Measurements from ENCODE around the gene SPEM1.

The SPEM1 gene, protein sequence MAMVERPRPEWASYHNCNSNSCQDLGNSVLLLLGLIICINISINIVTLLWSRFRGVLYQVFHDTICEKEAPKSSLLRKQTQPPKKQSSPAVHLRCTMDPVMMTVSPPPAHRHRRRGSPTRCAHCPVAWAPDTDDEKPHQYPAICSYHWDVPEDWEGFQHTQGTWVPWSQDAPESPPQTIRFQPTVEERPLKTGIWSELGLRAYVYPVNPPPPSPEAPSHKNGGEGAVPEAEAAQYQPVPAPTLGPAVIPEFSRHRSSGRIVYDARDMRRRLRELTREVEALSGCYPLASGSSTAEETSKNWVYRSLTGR

GRCh38 chr17:7419819-7420610 is at the start of gene SPEM1:
Gene SPEM1 (plus strand): TSS chr17:7420324. CDS start chr17:7420385, 61 bp downstream.
- in situ Hi-C loops (cut with MboI; ENCODE audit: low sequenced_read_pairs): no loop called here

DNA sequence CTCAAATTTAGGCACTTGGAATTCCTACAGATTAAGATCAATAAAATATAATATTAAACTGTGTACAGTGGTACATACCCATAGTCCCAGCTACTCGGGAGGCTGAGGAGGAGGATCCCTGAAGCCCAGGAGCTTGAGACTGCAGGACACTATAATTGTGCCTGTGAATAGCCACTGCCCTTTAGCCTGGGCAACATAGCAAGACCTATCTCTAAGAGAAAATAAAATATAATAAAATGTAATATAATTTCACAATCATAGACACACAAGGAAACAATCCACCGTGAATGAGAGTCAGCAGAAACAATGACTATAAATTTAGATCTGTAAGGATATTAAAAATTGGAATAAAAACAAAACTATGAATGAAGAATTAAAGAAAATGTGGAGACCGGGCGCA is 49.3 kb upstream of the SPEM1 start:
- in situ Hi-C loops (cut with MboI; ENCODE audit: low sequenced_read_pairs): no loop called here

- in situ Hi-C loops (cut with MboI; ENCODE audit: low sequenced_read_pairs): no loop called here
Observed at GRCh38 chr17:7374353-7374752, 45.8 kb upstream of the SPEM1 start.

DNA sequence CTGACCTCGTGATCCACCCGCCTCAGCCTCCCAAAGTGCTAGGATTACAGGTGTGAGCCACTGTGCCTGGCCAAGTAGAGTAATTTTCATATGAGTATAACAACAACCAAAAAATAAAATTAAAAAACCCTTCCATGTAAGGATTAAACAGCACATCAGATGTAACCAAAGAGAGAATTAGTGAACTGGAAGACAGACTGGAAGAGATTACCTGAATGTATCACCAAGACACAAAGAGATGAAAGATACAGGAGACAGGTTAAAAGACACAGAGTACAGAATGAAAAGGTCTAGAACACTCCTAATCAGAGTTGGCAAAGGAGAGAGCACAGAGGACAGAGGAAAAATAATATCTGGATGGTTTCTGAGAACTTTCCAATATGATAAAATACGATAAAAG is 41.0 kb upstream of the SPEM1 start:
- in situ Hi-C loops (cut with MboI; ENCODE audit: low sequenced_read_pairs): no loop called here

DNA sequence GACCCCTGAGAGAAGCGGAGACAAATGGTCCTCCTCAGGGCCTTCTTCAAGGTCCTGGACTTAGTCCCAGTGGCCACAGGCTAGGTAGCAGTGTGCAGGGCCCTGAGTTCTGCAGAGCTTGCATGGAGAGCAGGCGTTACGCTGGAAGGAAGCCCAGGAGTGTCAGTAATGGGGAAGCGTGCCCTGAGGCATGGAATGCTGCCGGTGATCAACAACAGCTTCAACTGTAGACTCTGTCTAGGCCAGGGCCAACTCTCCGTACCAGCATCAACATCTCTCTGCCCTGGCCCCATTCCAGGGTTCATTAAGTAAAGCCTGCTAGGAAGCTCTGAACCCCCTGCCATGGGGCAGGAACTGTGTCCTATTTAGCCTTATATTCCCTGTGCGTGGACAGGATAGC is 39.8 kb upstream of the SPEM1 start:
- in situ Hi-C loops (cut with MboI; ENCODE audit: low sequenced_read_pairs): no loop called here

DNA sequence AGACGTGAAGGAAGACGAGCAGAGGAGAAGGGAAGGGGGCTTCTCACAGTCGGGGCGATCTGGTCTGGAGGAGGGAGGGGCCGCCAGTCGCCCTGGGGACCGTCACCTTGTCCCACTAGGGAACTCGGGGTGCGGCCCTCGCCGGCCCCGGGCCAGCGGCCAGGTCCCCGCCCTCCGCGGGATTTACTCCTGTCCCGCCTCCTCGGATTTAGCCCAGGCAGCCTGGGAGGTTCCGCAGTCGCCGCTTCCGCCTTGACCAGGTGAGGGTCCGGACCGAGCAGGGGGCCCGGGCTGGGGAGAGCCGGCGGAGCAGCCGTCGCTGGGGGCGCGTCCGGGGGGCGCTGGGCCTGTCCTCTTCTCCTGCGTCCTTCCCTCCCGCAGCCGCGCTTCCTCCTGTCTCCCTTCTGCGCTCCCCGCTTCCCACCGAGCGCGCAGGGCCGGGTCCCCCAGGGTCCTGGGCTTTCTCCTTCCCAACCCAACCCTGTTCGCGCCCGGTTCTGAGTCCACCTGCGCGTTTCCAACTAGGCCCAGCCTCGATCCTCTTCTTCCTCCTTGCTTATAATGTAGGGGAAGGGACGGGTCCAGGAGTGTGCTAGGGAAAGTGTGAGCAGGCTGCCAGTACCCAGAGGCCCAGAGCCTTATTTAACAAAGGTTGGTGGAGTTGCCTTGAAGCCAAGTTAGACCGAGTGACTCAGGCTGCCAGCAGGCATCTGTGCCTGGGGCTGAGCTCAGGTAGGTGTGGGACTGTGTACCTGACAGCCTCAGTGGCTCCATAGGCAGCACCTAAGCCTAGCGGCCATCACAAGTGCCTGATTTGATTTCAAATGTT is 39.1 kb upstream of the SPEM1 start, which contains the start of gene TNK1:
Gene TNK1 (plus strand): TSS at position 235 of the 829 bp plus-strand sequence. CDS start 1,838 bp downstream, outside the sequence.
- in situ Hi-C loops (cut with MboI; ENCODE audit: low sequenced_read_pairs): no loop called here

DNA sequence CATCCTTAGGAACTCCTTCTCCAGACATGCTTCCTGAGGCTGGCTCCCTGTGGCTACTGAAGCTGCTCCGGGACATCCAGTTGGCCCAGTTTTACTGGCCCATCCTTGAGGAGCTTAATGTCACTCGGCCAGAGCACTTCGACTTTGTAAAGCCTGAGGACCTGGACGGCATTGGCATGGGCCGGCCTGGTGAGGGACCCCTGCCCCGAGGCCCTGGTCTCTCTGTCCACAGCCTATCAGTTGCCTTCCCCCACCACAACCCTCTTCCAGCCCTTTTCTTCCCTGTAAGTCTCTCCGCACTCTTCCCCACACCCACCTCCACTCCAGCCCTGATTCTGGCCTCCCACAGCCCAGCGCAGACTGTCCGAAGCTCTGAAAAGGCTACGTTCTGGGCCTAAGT is 37.2 kb upstream of the SPEM1 start:
- in situ Hi-C loops (cut with MboI; ENCODE audit: low sequenced_read_pairs): no loop called here

DNA sequence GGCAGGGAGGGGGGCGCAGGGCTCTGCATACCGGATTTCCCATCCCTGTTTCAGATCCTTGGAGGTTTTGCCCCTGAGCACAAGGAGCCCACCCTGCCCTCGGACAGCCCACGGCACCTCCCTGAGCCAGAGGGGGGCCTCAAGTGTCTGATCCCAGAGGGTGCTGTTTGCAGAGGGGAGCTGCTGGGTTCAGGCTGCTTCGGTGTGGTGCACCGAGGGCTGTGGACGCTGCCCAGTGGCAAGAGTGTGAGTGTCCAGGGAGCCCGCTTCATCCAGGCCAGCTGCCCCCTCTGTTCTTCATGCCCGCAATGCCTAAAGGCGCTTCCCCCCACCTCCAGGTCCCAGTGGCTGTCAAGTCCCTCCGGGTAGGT is 36.8 kb upstream of the SPEM1 start:
- in situ Hi-C loops (cut with MboI; ENCODE audit: low sequenced_read_pairs): no loop called here

DNA sequence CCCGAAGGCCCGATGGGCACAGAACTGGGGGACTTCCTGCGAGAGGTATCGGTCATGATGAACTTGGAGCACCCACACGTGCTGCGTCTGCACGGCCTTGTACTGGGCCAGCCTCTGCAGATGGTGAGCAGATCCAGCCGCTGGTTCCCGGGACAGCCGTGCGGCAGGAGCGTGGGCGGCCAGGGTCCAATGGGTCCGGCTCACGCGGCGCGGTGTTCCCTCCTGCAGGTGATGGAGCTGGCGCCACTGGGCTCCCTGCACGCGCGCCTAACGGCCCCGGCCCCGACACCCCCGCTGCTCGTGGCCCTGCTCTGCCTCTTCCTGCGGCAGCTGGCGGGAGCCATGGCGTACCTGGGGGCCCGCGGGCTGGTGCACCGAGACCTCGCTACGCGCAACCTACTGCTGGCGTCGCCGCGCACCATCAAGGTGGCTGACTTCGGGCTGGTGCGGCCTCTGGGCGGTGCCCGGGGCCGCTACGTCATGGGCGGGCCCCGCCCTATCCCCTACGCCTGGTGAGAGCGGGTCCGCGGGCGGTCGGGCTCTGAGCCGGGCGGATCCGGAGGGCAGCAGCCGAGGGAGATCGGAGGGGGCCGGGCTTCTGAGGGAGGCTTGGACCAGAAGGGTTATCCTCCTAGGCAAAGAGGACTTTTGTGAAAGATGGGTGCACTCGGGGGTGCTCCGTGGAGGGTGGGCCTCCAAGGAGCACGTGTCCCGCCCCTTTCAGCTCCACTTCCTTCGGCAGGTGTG is 36.2 kb upstream of the SPEM1 start:
- in situ Hi-C loops (cut with MboI; ENCODE audit: low sequenced_read_pairs): no loop called here

GRCh38 chr17:7384489-7385081 is 35.5 kb upstream of the SPEM1 start:
- in situ Hi-C loops (cut with MboI; ENCODE audit: low sequenced_read_pairs): no loop called here

- in situ Hi-C loops (cut with MboI; ENCODE audit: low sequenced_read_pairs): no loop called here
Observed at GRCh38 chr17:7388856-7389255, 31.3 kb upstream of the SPEM1 start.

DNA sequence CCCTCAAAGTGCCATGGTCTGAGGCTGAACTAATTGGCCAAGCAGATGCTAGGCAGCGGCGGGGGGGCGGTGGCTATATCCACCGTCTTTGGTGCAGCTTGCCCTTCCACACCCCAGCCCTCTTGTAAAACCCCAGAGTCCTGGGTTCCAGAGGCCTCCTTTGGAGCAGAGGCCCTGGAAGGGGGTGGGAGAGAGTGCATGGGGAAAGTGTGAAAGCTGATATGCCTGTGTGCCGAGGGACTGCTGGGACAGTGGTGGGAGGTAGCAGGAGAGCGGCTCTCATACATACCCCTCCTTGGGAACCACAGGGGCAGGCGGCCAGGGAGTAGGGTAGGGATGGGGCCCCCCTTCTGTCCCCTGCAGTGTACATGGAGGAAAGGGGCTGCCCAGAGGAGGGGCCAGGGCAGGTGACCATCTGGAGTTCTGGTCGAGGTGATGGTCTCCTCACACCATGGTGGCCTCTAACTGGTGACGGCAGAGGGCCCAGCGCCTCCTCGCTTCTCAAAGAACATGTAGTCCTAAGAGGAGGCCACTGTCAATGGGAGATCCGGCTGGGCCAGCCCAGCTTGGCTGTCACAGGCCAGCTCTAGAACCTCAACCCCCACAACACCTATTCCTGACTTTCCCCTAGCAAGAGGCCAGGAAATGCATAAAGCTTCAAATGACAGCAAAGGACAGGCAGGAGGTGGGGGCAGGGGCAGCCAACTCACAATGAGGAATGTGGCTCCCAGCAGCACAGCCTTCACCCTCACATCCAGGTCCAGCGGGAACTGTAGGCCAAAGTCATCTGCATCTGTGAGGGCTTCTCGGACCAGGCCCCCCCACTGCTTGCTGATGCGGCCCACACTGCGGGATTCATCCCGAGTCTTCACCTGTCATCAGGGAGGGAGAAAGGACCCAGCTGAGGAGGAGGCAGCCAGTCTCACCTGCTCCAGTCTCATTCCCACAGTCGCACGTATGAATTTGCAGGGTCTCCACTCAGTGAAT is 29.9 kb upstream of the SPEM1 start:
- in situ Hi-C loops (cut with MboI; ENCODE audit: low sequenced_read_pairs): no loop called here

DNA sequence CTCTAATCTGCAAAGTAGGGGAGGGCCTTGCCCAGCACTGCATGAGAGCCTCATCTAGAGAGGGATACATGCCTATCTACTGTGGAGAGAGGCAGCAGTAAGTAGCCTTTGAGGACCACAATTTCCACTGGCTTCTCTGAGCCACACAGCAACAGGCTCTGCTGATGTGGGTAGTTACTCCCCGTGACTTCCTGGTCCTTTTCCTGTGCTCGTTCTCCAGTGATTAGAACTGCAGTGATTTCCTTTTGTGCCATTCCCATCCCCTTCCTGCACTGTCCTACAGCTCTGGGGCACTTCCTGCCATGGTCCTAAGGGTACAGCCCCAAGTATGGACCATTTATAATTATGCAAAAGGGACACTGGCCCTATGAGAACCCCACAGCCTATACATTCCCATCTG is 28.8 kb upstream of the SPEM1 start:
- in situ Hi-C loops (cut with MboI; ENCODE audit: low sequenced_read_pairs): no loop called here

DNA sequence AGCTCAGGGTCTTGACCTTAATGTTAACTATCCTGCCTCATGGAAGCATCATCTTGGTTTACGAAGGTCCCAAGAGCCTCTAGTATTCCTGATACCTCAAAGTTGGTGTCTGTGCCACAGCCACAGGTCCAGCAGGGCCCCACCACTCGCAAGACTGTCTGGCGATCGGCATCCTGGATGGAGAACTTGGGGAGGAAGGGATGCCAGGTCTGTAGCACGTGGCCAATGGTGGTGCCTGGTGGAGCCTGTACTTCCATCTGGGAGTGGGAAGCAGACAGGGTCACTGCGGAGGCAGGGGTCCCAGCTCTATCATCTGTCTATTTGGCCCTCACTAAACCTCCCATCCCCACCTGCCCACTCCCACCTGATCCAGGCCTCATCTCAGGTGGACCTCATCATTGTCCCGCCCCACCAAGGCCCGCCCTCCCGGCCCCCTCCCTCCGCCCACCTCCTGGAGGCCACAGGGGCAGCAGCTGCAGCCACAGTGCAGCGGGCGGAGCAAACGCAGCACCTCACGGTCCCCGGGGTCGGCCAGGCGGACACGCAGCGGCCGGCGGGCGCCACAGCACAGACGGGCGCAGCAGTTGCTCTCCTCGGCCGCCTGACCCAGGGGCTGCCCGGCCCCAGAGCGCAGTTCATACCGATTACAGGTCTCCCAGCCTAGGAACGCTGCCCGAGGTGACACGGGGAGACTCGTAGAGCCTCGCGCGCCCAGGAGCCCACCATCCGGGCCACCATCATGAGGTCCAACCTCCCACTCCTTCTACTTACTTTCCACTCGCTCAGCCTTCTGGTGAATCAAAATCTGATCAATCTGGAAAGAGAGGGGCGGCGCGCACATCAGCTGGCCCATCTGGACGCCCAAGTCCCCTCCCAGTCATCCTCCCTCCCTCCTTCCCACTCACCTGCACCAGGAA is 27.2 kb upstream of the SPEM1 start:
- in situ Hi-C loops (cut with MboI; ENCODE audit: low sequenced_read_pairs): no loop called here

DNA sequence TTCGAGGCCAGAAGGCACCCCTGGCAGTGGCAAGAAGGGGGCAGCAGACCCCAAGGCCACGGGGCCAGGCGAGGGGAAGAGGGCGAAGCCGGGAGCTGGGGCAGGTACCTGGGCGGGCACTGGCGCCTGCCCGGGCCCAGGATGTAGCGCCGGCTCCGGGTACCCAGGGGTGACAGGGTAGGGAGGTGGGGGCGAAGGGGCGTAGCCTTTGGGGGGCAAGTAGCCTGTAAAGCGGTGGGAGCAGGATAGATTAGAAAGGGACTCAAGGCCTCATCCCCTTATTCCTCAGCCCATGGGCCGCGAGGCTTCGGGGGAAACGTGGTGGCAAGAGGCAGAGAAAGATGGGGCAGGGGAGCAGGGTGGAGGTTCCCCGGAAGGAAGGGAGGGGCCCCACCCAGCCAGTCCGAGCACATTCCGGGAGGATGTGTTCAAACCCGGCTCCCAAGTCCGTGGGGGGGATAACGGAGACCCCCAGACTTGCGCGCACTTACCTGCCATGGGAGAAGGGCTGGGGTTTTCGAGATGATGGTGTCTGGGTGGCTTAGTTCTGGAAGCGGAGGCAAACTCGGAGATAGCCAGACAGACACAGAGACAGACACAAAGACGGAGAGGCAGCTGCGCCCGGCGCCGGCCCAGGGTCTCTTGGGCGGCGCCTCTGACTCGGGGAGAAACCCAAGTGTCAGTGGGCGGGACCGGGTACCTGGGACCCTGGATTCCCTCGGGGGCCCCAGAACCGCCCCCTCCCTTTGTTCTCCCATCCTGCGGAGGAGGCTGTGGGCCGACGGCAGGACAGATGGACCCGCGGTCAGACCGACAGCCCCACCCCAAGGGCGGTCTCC is 26.3 kb upstream of the SPEM1 start:
- in situ Hi-C loops (cut with MboI; ENCODE audit: low sequenced_read_pairs): no loop called here

- in situ Hi-C loops (cut with MboI; ENCODE audit: low sequenced_read_pairs): no loop called here
Observed at GRCh38 chr17:7394452-7395191, 25.5 kb upstream of the SPEM1 start, which contains the start of gene PLSCR3. Gene PLSCR3 (minus strand): TSS chr17:7394525. CDS start chr17:7394110, 415 bp downstream.

Measured in HL-60/S4 treated with retinoic acid at 250 ng/mL for 4 days and 3 days (cell line).